OCI-LY7 (cell line): ENCODE data around the gene MRAS. TPM values are rescaled to one million over a fixed set of nuclear protein-coding genes. Genes with fewer than 3 reads are reported as not detected.

ENCODE experiments used
- BruUV-seq: library from RNA; stranded (reverse); fragments of 400-500 nt; replicated peaks from 2 replicates; lab custom pipeline; 2021; lab: Mats Ljungman, UMichigan
- CTCF ChIA-PET: fragments of 300-600 bp; sonication (Branson Sonifier 250); formaldehyde crosslinking; loops from one replicate; lab custom pipeline; 2022; ENCODE audit warnings: antibody characterized with exemption; ENCODE audit not compliant: unreplicated experiment; lab: Charles Lee
- POLR2A ChIA-PET: fragments of 300-600 bp; sonication (Branson Sonifier 250); formaldehyde crosslinking; loops from one replicate; lab custom pipeline; 2022; ENCODE audit warnings: antibody characterized with exemption; lab: Charles Lee
- DNase-seq: peaks from one replicate; pipeline ENCODE4 v3.0.0-alpha.2; 2015; ENCODE audit warnings: low spot score
- H2AFZ ChIP-seq: fragments of 200-600 bp; sonication (generic), shearing (Covaris generic); 2 replicates; pipeline ENCODE4 v1.6.1; 2014; ENCODE audit warnings: mild to moderate bottlenecking, antibody characterized with exemption, low read length, moderate library complexity
- H3K27ac ChIP-seq: fragments of 200-600 bp; sonication (generic); 2 replicates; pipeline ENCODE4 v1.5.1; 2014; ENCODE audit warnings: mixed run types, low read depth, mild to moderate bottlenecking, moderate library complexity, low read length, inconsistent platforms; ENCODE audit not compliant: poor library complexity, severe bottlenecking
- H3K36me3 ChIP-seq: fragments of 200-600 bp; sonication (generic); 2 replicates; pipeline ENCODE4 v1.6.1; 2014; ENCODE audit warnings: mild to moderate bottlenecking, antibody characterized with exemption, low read length, moderate library complexity, mixed read lengths; ENCODE audit not compliant: insufficient read depth
- H3K4me1 ChIP-seq: fragments of 200-600 bp; sonication (generic); 2 replicates; pipeline ENCODE4 v1.5.1; 2014; ENCODE audit warnings: mild to moderate bottlenecking, low read length; ENCODE audit not compliant: insufficient read depth, poor library complexity, severe bottlenecking
- H3K4me2 ChIP-seq: fragments of 200-600 bp; sonication (generic); 2 replicates; pipeline ENCODE4 v1.6.1; 2014; ENCODE audit warnings: mild to moderate bottlenecking, low read length
- H3K4me3 ChIP-seq: fragments of 200-600 bp; sonication (generic); 2 replicates; pipeline ENCODE4 v1.5.1; 2014; ENCODE audit warnings: mild to moderate bottlenecking, low read depth, low read length; ENCODE audit not compliant: poor library complexity, severe bottlenecking
- H3K79me2 ChIP-seq: fragments of 200-600 bp; sonication (generic); 2 replicates; pipeline ENCODE4 v1.6.1; 2016; ENCODE audit warnings: low read depth, mild to moderate bottlenecking, low read length, moderate library complexity, mixed read lengths; ENCODE audit not compliant: insufficient read depth
- H3K9me2 ChIP-seq: fragments of 200-600 bp; sonication (generic); 2 replicates; pipeline ENCODE4 v1.6.1; 2016; ENCODE audit warnings: mild to moderate bottlenecking, low read length, mixed read lengths; ENCODE audit not compliant: insufficient read depth
- H3K9me3 ChIP-seq: fragments of 200-600 bp; sonication (generic); 2 replicates; pipeline ENCODE4 v1.6.1; 2014; ENCODE audit warnings: mild to moderate bottlenecking, mixed run types, low read length, mixed read lengths
- H4K20me1 ChIP-seq: fragments of 200-600 bp; sonication (generic); 2 replicates; pipeline ENCODE4 v1.6.1; 2014; ENCODE audit warnings: mild to moderate bottlenecking, antibody characterized with exemption, low read length, moderate library complexity, mixed read lengths; ENCODE audit not compliant: insufficient read depth
- CTCF ChIP-seq: fragments of 200-600 bp; sonication (generic); conservative IDR thresholded peaks from 2 replicates; pipeline ENCODE4 v1.5.1; 2014; ENCODE audit warnings: mild to moderate bottlenecking, antibody characterized with exemption, low read length, moderate library complexity, mixed read lengths
- EZH2phosphoT487 ChIP-seq: fragments of 200-600 bp; sonication (generic); IDR thresholded peaks from 2 replicates; pipeline ENCODE4 v1.6.1; 2018; ENCODE audit warnings: low read depth, borderline replicate concordance, mild to moderate bottlenecking, mixed run types, antibody characterized with exemption, low read length, moderate library complexity, mixed read lengths
- intact Hi-C: fragments of 100-400 bp; cut with micrococcal nuclease; formaldehyde crosslinking; loops from one replicate; pipeline ENCODE4 v1.10.0; 2022; ENCODE audit not compliant: unreplicated experiment
- total RNA-seq, 2 experiments: library from RNA; depleted of rRNA in 1 of 2; stranded (reverse); fragments of >200 nt in 1 of 2; shearing (Covaris generic) in 1 of 2; gene quantifications; 2 replicates each; pipeline ENCODE4 v1.2.3, GENCODE V29; 2014 to 2022

Gene MRAS
- total RNA-seq, 2 experiments from 2014 or later, result not detected

- H3K27ac ChIP-seq, result no peak overlapping the region
- intact Hi-C loops, result no loop called here
- H4K20me1 ChIP-seq, result no peaks in the 10 kb centered on the region
- no peak overlapping the region for H3K4me2 ChIP-seq
- TF ChIP-seq CTCF, result no peak
- TF ChIP-seq EZH2phosphoT487, result no peak
- ChIA-PET POLR2A (no interaction called here), CTCF (no interaction called here)
- DNase-seq, result no peak
- H3K4me3 ChIP-seq, result no peak overlapping the region
- H3K9me3 ChIP-seq, result no peaks in the 10 kb centered on the region
- no peaks in the 10 kb centered on the region for H3K79me2 ChIP-seq
- no peak overlapping the region for H2AFZ ChIP-seq
- no peaks in the 10 kb centered on the region for H3K36me3 ChIP-seq
- H3K9me2 ChIP-seq, result no peaks in the 10 kb centered on the region
- no peaks in the 10 kb centered on the region for H3K4me1 ChIP-seq
- no TSS peak for BruUV-seq
Measured at GRCh38 chr3:138355071-138355470, 6.7 kb downstream of the MRAS start.

GRCh38 chr3:138356730-138357405 is 8.5 kb downstream of the MRAS start:
- CTCF ChIA-PET, result no interaction called here
- intact Hi-C loops, result no loop called here
- no TSS peak for BruUV-seq
- Histone ChIP-seq H3K27ac (no peak overlapping the region), H3K79me2 (no peaks in the 10 kb centered on the region), H2AFZ (no peak overlapping the region), H3K9me2 (no peaks in the 10 kb centered on the region), H3K9me3 (no peaks in the 10 kb centered on the region), H4K20me1 (no peaks in the 10 kb centered on the region), H3K4me1 (no peaks in the 10 kb centered on the region), H3K4me2 (no peak overlapping the region), H3K4me3 (no peak overlapping the region), H3K36me3 (no peaks in the 10 kb centered on the region)
- no peak for DNase-seq
- TF ChIP-seq CTCF (no peak), EZH2phosphoT487 (no peak)
- POLR2A ChIA-PET, result no interaction called here

DNA sequence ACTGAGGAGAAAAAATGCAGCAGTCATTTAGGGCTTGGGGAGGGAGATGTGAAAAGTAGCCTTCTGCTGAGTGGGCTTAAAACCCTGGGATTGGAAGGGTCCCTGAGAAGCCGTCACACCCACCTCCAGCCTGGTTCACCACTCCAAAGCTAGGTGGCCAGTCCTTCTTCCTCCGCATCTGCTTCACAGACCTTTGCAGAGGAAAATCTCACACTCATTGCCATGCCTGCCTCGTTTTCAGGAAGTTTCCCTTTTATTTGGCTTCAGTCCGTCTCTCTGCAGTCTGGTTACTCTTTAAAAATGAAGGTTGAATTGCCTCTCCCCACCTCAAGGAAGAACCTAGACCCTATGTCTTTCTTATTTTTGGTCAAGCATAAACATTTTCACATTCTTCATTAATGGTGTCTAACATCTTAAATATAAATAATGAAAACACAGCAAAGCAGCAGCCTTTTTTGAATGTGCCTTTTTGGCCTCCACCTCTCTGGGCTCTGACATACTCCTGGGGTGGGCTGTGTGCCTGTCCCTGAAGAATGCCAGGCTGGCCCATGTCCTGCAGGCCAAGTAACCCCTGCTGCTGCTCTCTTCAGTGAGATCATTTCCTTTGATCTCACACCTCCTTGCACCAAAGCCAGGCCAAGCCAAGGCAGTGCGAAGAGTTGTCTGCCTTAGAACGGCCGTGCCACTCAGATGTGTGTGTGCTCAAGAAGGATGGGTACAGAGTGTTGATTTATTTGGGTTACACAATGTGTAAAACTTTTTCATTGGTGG is 11.0 kb downstream of the MRAS start:
- CTCF ChIA-PET, result no interaction called here
- Histone ChIP-seq H3K9me2 (no peaks in the 10 kb centered on the region), H3K36me3 (no peaks in the 10 kb centered on the region), H3K4me3 (no peak overlapping the region), H4K20me1 (no peaks in the 10 kb centered on the region), H3K4me2 (no peak overlapping the region), H3K79me2 (no peaks in the 10 kb centered on the region), H3K27ac (no peak overlapping the region), H3K9me3 (no peaks in the 10 kb centered on the region), H2AFZ (no peak overlapping the region), H3K4me1 (no peaks in the 10 kb centered on the region)
- intact Hi-C loops, result no loop called here
- DNase-seq, result no peak
- POLR2A ChIA-PET, result no interaction called here
- BruUV-seq, result no TSS peak
- TF ChIP-seq CTCF, result no peak
- TF ChIP-seq EZH2phosphoT487, result no peak
